HG03521 (cell line): ENCODE results near the gene VEGFB.

Experiments used
- ATAC-seq: cut with Tn5 transposase; IDR thresholded peaks from one replicate; pipeline ENCODE4 v1.9.1; 2021; ENCODE audit warnings: mild to moderate bottlenecking, moderate library complexity; ENCODE audit not compliant: unreplicated experiment

Gene VEGFB

DNA sequence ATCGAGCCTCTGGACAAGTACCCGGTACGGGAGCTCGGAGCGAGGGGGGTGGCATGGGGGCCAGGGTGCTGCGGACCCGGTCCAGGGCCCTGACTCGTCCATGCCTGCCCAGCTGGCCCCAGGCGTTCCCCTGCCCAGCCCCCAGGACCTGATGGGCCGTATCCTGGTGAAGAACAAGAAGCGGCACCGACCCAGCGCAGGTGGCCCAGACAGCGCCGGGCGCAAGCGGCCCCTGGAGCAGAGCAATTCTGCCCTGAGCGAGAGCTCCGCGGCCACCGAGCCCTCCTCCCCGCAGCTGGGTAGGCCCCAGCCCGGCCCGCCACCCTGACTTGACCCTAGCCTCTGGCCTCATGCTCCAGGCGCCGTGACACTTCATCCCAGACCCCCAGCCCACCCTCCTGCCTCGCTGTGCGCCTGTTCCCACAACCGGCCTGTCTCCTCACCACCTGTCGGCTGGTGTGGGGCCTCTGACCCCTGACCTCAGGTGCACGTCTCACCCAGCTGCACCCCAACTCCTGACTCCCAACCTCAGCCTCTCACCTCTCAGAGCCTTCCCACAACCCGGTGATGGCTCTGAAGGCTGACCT is 24.7 kb downstream of the VEGFB start:
- ATAC-seq = no peak

DNA sequence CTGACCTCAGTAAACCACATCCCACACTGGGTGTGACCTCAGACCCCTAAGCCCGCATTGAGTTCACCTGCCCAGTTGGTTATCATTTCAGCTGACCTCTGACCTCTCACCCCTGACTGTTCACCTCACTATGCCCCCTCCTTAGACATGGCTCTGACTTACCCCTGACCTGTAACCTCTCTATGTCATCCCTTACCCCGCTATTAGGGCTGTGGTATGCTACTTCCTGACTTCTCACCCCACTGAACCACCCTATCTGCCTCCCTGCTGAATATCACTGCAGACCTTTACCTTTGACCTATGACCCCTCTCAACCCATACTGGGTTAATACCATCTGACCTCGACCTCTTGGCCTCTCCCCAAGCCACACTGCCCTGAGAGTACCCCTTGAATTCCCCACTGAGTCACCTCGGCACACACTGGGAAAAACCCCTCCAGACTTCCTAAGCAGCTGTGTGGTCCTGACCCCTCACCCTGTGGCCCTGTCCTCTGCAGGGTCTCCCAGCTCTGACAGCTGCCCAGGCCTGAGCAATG is 25.2 kb downstream of the VEGFB start:
- no peak for ATAC-seq

DNA sequence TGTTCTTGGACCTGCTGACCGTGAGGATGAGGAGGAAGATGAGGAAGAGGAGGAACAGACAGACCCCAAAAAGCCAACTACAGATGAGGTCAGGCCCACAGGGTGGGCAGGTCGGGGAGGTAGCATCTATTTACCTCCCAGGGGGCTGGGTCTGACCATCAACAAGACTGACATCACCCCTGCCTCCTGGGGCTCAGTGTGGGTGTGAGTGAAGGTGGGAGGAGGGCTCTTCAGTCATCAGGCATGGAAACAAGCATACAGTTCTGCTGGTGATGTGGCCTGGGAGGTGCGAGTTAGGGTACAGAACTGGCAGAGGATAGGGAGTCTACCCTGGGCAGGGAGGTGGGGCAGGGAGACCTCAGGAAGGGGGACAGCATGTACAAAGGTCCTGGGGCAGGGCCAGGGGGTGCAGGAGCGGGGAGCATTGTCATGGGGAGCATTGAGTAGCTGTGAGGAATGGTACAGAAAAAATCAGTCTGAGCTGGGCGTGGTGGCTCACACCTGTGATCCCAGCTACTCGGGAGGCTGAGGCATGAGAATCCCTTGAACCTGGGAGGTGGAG is 25.8 kb downstream of the VEGFB start:
- no peak for ATAC-seq

DNA sequence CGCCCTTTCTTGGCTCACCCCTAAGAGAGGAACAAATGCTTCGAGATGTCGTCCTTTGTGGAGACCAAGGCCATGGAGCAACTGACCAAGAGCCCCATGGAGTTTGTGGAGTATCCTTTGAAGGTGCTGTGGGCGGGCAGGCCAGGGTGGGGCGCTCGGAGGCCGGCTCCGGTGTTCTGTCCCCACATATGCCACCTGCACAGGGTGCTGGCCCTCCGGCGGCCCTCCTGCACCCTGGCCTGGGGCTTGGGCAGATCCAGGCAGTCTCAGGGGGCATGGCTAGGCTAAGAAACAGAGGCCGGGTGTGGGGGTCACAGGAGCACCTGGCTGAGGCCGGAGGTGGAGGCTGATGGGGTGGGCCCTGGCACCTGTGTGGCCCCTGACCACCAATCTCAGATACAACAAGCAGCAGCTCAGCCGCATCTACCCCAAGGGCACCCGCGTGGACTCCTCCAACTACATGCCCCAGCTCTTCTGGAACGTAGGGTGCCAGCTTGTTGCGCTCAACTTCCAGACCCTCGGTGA is 27.2 kb downstream of the VEGFB start:
- ATAC-seq = no peak

DNA sequence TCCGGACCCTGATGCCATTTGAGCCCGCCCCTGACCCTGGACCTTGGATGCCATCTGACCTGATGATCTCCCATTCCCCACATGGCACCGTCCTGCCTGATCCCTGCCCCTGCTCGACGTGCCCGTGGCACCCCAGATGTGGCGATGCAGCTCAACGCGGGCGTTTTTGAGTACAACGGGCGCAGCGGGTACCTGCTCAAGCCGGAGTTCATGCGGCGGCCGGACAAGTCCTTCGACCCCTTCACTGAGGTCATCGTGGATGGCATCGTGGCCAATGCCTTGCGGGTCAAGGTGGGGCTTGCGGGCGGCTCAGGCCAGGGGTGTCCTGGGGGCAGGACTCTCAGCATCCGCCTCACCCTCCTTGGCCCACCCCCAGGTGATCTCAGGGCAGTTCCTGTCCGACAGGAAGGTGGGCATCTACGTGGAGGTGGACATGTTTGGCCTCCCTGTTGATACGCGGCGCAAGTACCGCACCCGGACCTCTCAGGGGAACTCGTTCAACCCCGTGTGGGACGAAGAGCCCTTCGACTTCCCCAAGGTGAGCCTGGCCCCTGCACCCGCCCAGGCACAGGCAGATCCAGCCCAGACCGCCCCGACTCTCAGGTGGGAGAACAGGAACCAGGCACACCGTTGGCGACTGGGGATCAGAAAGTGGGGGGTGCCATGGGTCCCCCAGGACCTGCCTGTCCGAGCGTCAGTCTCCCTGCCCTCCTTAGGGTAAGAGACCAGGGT is 28.1 kb downstream of the VEGFB start:
- no peak for ATAC-seq

DNA sequence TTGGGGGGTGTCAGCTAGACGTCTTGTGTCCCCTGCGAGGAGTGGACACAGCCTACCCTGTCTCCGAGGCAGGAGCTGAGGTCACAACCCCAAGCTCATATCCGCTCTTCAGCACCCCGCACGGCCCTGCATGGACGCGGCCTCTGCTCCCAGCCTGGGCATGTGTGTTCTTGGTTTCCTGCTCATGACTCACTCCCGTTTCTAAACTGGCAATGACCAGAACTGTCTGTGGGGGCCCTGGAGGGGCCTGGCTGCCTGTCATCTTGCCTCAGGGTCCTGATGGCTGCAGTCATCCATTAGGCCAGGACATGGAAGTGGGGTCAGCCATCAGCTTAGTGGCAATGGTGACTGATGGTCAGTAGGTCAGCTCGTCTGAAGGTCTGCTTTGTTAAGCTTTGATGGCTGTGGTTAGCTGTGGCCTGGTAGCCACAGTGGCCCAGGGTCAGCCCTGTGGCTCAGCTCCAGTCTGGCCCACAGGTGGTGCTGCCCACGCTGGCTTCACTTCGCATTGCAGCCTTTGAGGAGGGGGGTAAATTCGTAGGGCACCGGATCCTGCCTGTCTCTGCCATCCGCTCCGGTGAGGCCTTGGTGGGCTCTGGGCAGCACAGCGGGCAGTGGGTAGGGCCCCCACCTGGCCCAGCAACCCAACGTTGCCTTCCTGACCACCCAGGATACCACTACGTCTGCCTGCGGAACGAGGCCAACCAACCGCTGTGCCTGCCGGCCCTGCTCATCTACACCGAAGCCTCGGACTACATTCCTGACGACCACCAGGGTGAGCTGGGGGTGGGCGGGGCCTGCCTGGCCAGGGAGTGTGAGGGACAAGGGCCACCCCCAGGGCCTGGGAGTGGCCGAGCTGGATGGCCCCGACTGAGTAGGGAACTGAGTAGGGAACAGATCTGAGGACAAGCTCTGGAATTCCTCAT is 28.9 kb downstream of the VEGFB start:
- no peak for ATAC-seq

DNA sequence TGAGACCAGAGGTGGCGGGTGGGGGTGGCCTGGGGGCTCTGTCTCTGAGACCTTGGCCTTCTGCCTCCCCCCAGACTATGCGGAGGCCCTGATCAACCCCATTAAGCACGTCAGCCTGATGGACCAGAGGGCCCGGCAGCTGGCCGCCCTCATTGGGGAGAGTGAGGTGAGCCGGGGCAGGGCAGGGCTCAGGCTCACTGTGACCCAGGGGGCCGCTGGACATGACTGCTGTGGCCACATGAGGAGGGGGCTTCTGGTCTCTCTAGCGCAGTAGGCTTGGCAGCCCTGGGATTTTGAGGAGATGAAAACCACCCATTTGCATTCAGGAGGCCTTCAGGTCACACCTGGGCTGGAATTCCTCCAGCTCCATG is 29.5 kb downstream of the VEGFB start:
- ATAC-seq = no peak

DNA sequence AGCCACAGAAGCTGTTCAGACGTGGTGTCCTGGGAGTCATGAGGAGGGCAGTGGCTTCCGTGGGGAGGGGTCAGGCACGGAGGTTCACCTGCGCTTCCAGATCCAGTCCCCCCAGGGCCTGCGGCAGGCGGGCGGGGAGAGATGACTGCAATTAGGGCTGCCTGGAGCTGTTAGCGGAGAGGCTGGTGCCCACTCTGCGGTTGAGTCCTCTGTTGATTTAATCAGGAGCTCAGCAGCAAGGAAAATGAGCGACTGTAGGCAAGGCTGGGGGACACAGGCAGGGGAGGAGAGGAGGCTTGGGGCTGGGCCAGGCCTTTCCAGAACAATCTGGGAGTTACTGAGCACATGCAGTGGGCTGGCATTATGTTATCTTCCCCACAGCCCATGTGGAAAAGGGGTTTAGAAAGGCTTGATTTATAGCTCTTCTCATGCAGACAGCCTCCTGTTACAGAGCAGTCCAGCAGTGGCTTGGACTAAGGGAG is 30.0 kb downstream of the VEGFB start:
- ATAC-seq = no peak

DNA sequence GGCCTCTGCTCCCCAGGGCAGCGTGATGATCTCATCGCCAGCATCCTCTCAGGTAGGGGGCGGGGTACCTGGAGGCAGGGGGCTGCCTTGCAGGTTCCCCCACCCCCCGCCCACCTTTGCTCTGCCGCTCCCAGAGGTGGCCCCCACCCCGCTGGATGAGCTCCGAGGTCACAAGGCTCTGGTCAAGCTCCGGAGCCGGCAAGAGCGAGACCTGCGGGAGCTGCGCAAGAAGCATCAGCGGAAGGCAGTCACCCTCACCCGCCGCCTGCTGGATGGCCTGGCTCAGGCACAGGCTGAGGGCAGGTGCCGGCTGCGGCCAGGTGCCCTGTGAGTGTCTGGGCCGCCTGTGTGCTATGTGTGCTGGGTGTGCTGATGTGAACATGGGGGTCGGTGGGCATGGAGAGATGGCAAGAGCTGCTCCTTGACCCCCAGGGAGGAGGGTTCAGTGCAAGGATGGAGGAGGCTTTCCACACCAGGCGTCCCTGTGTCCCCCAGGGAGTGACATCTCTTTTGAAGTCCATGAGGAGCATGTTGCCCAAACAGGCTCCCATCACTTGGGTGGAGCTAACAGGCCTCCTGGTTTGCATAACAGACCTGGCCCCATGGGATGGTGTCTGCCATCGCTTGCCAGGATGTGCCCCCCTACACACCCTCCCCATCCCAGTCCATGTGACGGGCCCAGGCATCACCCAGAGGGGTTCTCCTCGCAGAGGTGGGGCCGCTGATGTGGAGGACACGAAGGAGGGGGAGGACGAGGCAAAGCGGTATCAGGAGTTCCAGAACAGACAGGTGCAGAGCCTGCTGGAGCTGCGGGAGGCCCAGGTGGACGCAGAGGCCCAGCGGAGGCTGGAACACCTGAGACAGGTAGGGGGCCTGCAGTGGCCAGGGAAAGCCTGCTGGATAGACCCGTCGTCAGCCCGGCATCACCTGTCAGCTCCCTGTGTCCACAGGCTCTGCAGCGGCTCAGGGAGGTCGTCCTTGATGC is 31.1 kb downstream of the VEGFB start:
- no peak for ATAC-seq

DNA sequence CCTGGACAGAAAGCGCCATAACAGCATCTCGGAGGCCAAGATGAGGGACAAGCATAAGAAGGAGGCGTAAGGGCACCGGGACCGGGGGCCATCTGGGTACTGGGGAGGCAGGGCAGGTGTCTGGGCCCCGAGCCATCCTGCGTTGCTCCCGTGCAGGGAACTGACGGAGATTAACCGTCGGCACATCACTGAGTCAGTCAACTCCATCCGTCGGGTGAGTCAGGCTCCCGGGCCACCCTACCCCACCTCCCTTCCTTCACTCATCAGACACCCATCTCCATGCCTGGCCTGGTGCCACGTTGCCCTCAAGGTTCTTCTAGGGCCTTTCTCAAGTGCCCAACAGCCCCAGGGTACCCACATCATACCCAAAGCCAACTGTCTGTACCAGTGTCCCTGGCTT is 32.0 kb downstream of the VEGFB start:
- ATAC-seq = no peak

DNA sequence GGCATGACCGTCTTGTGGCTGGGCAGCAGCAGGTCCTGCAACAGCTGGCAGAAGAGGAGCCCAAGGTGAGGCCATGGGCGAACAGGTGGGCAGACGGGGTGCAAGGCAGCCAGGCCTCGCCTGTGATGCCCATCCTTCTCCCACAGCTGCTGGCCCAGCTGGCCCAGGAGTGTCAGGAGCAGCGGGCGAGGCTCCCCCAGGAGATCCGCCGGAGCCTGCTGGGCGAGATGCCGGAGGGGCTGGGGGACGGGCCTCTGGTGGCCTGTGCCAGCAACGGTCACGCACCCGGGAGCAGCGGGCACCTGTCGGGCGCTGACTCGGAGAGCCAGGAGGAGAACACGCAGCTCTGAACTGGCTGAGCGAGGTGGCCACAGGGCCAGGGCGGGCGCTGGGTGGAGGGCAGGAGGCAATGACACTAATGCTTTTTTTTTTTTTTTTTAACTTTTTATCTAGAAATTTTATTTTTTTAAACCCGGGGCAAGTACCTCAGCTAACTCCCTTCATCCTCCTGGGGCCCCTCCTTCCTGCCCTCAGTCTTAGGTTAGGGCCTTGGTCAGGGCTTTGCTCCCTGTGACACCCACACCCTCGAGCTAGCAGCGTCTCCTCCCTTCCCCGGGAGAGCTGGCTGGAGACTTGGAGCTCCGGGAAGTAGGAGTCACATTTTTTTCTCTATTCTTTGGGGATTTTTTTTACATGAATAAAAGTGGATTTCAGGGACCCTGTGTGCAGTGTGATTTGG is 33.0 kb downstream of the VEGFB start:
- no peak for ATAC-seq

DNA sequence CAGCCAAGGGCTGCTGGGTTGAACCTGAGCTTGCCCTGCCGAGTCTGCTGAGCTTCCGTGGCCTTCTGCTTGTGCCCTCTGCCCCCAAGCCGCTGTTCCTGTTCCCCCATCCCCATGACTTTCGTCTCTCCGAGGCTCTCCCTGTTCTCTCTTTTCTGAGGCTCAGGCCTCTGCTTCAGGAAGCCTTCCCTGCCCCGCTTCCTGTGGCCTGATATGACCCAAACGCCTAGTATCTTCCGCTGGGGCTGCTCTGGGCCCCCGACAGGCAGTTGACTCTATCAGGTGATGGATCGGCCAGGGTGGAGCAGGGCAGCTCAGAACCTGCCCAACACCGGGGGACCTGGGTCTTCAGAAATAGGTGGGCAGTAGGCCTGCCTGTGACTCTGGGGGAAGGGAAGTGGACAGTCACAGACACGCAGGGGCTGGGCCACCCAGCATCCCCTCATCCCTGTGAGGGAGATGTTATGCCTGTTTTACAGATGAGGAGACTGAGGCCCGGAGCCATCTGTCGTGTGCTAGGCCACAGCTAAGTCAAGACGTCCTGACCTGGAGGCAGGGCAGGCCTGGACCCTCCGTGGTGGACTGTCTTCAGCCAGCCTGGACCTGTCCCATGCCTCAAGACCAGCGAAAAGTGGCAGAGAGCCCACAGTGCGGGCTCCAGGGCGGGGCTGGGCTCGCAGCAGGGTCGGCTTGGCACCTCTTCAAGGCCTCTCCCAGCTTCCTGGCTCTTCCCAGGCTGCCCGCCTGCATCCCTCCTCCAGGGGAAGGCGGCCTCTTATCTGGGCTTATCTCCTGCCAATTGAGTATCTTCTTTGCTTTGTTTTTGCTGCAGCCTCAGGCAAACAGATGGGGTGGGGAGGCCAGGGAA is 33.9 kb downstream of the VEGFB start:
- no peak for ATAC-seq

DNA sequence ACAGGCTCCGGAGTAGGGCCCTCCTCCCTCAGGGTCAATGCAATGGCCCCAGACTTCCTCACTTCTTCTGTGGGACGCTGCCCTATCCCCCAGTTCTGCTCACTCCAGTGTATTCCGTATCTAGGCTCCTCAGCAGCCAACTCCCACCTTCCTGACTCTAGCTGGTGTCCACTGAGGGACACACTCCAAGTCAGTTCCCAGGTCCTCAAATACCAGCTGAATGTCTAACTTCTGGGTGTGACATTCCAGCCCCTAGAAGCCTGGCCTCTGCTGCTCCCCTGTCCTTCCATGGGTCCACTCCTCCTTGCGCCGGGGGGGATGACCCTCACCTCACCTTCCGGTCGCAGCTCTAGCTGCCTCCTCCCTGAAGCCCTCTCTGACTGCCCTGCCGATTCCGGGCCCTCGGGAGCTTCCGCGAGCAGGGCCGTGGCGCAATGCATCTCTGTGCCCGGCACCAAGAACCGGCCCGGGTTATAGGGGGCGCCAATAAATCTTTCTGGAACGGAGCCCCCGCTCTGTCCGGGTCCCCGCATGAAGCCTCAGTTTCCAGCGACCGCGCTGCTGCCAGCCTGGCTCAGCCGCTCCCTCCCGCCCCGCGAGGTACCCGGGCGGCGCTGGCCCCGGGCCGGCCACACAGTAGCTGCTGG is 34.6 kb downstream of the VEGFB start:
- peak; percentile 7 for ATAC-seq

DNA sequence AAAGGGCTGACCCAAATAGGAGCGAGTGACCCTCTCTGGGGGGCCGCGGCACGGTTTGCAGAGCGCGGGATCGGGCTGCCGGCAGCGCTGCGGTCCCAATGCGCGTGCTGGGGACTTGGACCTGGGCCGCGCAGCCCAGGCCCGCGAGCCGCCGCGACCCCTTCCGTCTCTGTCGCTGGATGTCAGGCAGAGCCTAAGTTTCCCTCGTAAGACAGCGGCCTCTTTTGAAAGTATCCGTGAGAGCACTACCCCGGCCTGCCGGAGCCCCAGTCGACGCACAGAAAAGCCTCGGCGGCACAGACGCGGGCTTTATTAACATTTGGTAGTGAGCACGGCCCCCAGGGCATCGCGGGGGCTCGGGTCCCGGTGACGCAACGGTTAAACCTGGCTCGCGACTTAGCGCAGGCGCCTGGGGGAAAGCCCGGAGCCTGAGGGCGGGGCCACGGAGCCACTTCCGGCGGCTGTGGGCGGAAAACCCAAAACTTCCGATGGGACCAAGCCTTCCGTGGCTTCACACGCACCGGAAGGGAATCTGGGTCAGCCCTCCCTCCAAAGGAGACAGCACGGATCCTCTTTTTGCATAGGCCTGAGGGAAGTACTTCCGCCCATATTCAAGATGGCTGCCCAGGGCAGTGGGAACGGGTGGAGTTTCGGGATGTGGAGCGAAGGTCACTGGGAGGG is 35.3 kb downstream of the VEGFB start:
- peak; percentile 58 for ATAC-seq

DNA sequence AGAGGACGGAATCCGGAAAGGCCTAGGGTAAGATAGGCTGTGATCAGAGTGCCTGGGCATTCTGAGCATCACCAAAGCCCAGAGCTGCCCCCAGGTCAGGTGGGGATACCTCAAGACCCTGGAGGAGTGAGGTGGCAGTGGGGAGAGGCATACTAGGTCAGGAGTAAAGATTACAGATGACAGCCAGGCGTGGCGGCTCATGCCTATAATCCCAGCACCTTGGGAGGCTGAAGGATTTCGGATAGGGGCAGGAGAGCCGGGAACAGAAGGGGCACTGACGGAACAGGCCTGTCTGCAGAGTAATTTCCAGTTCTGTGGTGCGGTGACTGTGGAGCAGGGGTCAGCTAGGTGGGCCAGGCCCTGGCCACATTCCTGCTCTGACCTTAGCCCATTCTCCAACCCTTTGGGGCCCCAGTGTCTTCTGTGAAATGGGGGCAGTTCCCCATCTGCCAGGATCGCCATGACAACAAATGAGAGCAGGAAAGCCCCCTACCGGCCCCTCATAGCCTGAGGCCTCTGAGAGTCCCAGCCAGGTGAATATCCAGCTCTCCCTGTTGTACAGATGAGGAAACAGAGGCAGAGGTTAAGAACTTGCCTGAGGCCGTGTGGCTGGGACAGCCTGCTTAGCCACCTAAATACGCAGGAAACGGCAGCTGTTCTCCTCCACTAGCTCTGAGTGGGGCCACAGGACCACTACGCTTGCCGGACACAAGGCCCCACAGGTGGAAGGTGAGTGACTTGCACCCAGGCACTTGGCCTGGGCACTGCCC is 40.8 kb downstream of the VEGFB start:
- no peak for ATAC-seq

DNA sequence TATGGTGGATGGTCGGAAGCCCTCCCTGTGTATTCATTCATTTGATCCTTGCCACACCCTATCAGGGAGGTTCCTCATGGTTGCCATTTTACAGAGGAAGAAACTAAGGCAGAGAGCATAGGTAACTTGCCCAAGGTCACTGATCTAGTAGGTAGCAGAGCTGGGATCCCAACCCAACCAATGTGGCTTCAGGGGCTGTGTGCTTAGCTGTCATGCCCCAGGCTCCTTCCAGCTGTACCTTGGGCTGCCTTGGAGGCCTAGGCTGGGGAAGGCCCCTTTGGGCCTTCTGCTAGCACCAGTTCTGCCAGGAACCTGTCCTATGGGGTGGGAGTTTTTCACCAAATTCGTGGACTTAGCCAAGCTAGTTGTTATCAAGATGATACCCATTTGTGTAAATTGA is 41.5 kb downstream of the VEGFB start:
- ATAC-seq = no peak
